Measurements from ENCODE around the gene SUGCT. TPM values are rescaled to one million over a fixed set of nuclear protein-coding genes. Genes with fewer than 3 reads are reported as not detected.

SUGCT gene
- total RNA-seq, 2 experiments from 2014 or later = not detected

GRCh38 chr7:40634118-40634517, 499.3 kb downstream of the SUGCT start:
- H3K4me1 ChIP-seq (ENCODE audit: insufficient read depth, low read length, poor library complexity, severe bottlenecking) = no peaks in the 10 kb centered on the region
- H2AFZ ChIP-seq (ENCODE audit: low read length) = no peak overlapping the region
- BruUV-seq (replicated peaks) = no TSS peak
- no peaks in the 10 kb centered on the region for H3K9me2 ChIP-seq (ENCODE audit: insufficient read depth, low read length)
- no peaks in the 10 kb centered on the region for H3K9me3 ChIP-seq (ENCODE audit: low read length)
- no peak overlapping the region for H3K27ac ChIP-seq (ENCODE audit: low read depth, low read length, poor library complexity, severe bottlenecking)
- ChIA-PET CTCF (ENCODE audit: unreplicated experiment) (no interaction called here), POLR2A (no interaction called here)
- intact Hi-C loops (cut with micrococcal nuclease; ENCODE audit: unreplicated experiment) = no loop called here
- H4K20me1 ChIP-seq (ENCODE audit: insufficient read depth, low read length) = no peaks in the 10 kb centered on the region
- H3K4me3 ChIP-seq (ENCODE audit: low read depth, low read length, poor library complexity, severe bottlenecking) = no peak overlapping the region
- H3K79me2 ChIP-seq (ENCODE audit: insufficient read depth, low read depth, low read length) = no peaks in the 10 kb centered on the region
- H3K4me2 ChIP-seq (ENCODE audit: low read length) = no peak overlapping the region
- no peak for TF ChIP-seq EZH2phosphoT487 (IDR thresholded peaks at IDR 0.05; ENCODE audit: borderline replicate concordance, low read depth, low read length)
- no peak for TF ChIP-seq CTCF (conservative IDR thresholded peaks at IDR 0.05; ENCODE audit: low read length)
- no peak for DNase-seq (ENCODE audit: low spot score)
- H3K36me3 ChIP-seq (ENCODE audit: insufficient read depth, low read length) = no peaks in the 10 kb centered on the region

GRCh38 chr7:40638545-40639320, 503.9 kb downstream of the SUGCT start:
- TF ChIP-seq CTCF (conservative IDR thresholded peaks at IDR 0.05; ENCODE audit: low read length) = no peak
- TF ChIP-seq EZH2phosphoT487 (IDR thresholded peaks at IDR 0.05; ENCODE audit: borderline replicate concordance, low read depth, low read length) = no peak
- no peaks in the 10 kb centered on the region for H3K9me2 ChIP-seq (ENCODE audit: insufficient read depth, low read length)
- intact Hi-C loops (cut with micrococcal nuclease; ENCODE audit: unreplicated experiment) = no loop called here
- H3K4me3 ChIP-seq (ENCODE audit: low read depth, low read length, poor library complexity, severe bottlenecking) = no peak overlapping the region
- no peaks in the 10 kb centered on the region for H4K20me1 ChIP-seq (ENCODE audit: insufficient read depth, low read length)
- no peaks in the 10 kb centered on the region for H3K9me3 ChIP-seq (ENCODE audit: low read length)
- H2AFZ ChIP-seq (ENCODE audit: low read length) = no peak overlapping the region
- H3K4me1 ChIP-seq (ENCODE audit: insufficient read depth, low read length, poor library complexity, severe bottlenecking) = no peaks in the 10 kb centered on the region
- no peaks in the 10 kb centered on the region for H3K36me3 ChIP-seq (ENCODE audit: insufficient read depth, low read length)
- H3K79me2 ChIP-seq (ENCODE audit: insufficient read depth, low read depth, low read length) = no peaks in the 10 kb centered on the region
- DNase-seq (ENCODE audit: low spot score) = no peak
- H3K4me2 ChIP-seq (ENCODE audit: low read length) = no peak overlapping the region
- BruUV-seq (replicated peaks) = no TSS peak
- ChIA-PET POLR2A (no interaction called here), CTCF (ENCODE audit: unreplicated experiment) (no interaction called here)
- no peak overlapping the region for H3K27ac ChIP-seq (ENCODE audit: low read depth, low read length, poor library complexity, severe bottlenecking)

GRCh38 chr7:40640566-40640965, 505.8 kb downstream of the SUGCT start:
- H3K9me3 ChIP-seq (ENCODE audit: low read length) = no peaks in the 10 kb centered on the region
- no peaks in the 10 kb centered on the region for H3K79me2 ChIP-seq (ENCODE audit: insufficient read depth, low read depth, low read length)
- H2AFZ ChIP-seq (ENCODE audit: low read length) = no peak overlapping the region
- H3K4me2 ChIP-seq (ENCODE audit: low read length) = no peak overlapping the region
- no peak for TF ChIP-seq CTCF (conservative IDR thresholded peaks at IDR 0.05; ENCODE audit: low read length)
- no peak for TF ChIP-seq EZH2phosphoT487 (IDR thresholded peaks at IDR 0.05; ENCODE audit: borderline replicate concordance, low read depth, low read length)
- no peaks in the 10 kb centered on the region for H3K4me1 ChIP-seq (ENCODE audit: insufficient read depth, low read length, poor library complexity, severe bottlenecking)
- ChIA-PET CTCF (ENCODE audit: unreplicated experiment) (no interaction called here), POLR2A (interaction anchor here (1.6 kb wide), 1 partner anchor 13 kb away, joined by 3 read pairs; no protein-coding TSS in a partner anchor)
- H4K20me1 ChIP-seq (ENCODE audit: insufficient read depth, low read length) = no peaks in the 10 kb centered on the region
- no peaks in the 10 kb centered on the region for H3K36me3 ChIP-seq (ENCODE audit: insufficient read depth, low read length)
- H3K4me3 ChIP-seq (ENCODE audit: low read depth, low read length, poor library complexity, severe bottlenecking) = no peak overlapping the region
- no peak for DNase-seq (ENCODE audit: low spot score)
- H3K9me2 ChIP-seq (ENCODE audit: insufficient read depth, low read length) = no peaks in the 10 kb centered on the region
- no peak overlapping the region for H3K27ac ChIP-seq (ENCODE audit: low read depth, low read length, poor library complexity, severe bottlenecking)
- BruUV-seq (replicated peaks) = no TSS peak
- intact Hi-C loops (cut with micrococcal nuclease; ENCODE audit: unreplicated experiment) = loop anchor here (10.0 kb wide), 1 partner anchor 64 kb away; no protein-coding TSS in a partner anchor

Data from OCI-LY7 (cell line).